SK-N-MC (cell line): ENCODE data around the gene TACSTD2.

Source experiments
- EZH2 ChIP-seq: fragments of 200-600 bp; sonication (generic); IDR thresholded peaks from one replicate; pipeline ENCODE4 v1.6.1; 2017; ENCODE audit warnings: antibody characterized with exemption
- POLR2AphosphoS5 ChIP-seq: IDR thresholded peaks from 2 replicates; pipeline ENCODE4 v1.6.1; 2012; ENCODE audit warnings: mild to moderate bottlenecking, low read depth, low read length, borderline replicate concordance

DNA sequence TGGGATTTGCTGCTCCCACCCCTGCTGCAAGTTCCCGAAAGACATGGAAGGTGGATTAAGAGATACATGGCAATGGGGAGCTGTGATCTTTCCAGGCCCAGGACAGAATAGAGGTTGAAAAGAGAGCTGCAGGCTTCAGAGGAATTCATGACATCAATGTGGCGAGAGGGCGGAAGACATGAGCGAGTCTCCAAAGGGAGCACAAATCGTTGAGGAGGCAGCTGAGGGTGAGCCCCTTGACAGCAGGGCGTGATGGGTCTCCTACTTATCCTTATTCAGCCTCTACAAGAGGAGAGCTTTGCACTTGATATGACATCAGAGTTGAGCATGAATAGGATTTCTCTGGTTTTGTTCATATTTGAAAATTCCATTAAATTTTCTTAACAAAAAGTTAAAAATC lies 45.5 kb upstream of the TACSTD2 start:
- TF ChIP-seq EZH2 = no peak
- no peak for TF ChIP-seq POLR2AphosphoS5
